Calu3 (cell line): ENCODE results near the gene UBQLNL. TPM values are rescaled to one million over a fixed set of nuclear protein-coding genes. Genes with fewer than 3 reads are reported as not detected.

Experiments used
- BruUV-seq: library from RNA; stranded (reverse); fragments of 400-500 nt; replicated peaks from 2 replicates; lab custom pipeline; 2021; lab: Mats Ljungman, UMichigan
- CTCF ChIA-PET: fragments of 300-600 bp; sonication (Branson Sonifier 250); formaldehyde crosslinking; loops from one replicate; lab custom pipeline; 2022; ENCODE audit warnings: antibody characterized with exemption; lab: Charles Lee
- DNase-seq: peaks from one replicate; pipeline ENCODE4 v3.0.0; 2022
- H3K27ac Mint-ChIP-seq: one replicate; pipeline ENCODE4 v1.8.0; 2022; ENCODE audit warnings: mixed read lengths; ENCODE audit not compliant: unreplicated experiment
- H3K27me3 Mint-ChIP-seq: one replicate; pipeline ENCODE4 v1.8.0; 2022; ENCODE audit warnings: mixed read lengths; ENCODE audit not compliant: unreplicated experiment
- H3K36me3 Mint-ChIP-seq: one replicate; pipeline ENCODE4 v1.8.0; 2022; ENCODE audit warnings: mild to moderate bottlenecking, moderate library complexity, mixed read lengths; ENCODE audit not compliant: insufficient read depth, unreplicated experiment
- H3K4me1 Mint-ChIP-seq: one replicate; pipeline ENCODE4 v1.8.0; 2022; ENCODE audit warnings: mild to moderate bottlenecking, low read depth, mixed read lengths; ENCODE audit not compliant: unreplicated experiment
- H3K4me3 Mint-ChIP-seq: one replicate; pipeline ENCODE4 v1.8.0; 2022; ENCODE audit warnings: mild to moderate bottlenecking, low read depth, moderate library complexity, mixed read lengths; ENCODE audit not compliant: unreplicated experiment
- H3K9me3 Mint-ChIP-seq: one replicate; pipeline ENCODE4 v1.8.0; 2022; ENCODE audit warnings: low read depth, mixed read lengths; ENCODE audit not compliant: unreplicated experiment
- intact Hi-C: fragments of 100-400 bp; cut with micrococcal nuclease; formaldehyde crosslinking; loops from one replicate; pipeline ENCODE4 v1.10.0; 2022; ENCODE audit not compliant: unreplicated experiment
- total RNA-seq: library from RNA; stranded (reverse); gene quantifications from 2 replicates; pipeline ENCODE4 v1.2.3, GENCODE V29; 2022
- TF ChIP-seq, protein P1 (sequence below): fragments of 200-600 bp; IDR thresholded peaks from one replicate; pipeline ENCODE4 v1.8.0; 2022; ENCODE audit warnings: antibody characterized with exemption; ENCODE audit not compliant: unreplicated experiment

The UBQLNL gene
- total RNA-seq, 1 experiment from 2014 or later: 0.14 TPM

DNA sequence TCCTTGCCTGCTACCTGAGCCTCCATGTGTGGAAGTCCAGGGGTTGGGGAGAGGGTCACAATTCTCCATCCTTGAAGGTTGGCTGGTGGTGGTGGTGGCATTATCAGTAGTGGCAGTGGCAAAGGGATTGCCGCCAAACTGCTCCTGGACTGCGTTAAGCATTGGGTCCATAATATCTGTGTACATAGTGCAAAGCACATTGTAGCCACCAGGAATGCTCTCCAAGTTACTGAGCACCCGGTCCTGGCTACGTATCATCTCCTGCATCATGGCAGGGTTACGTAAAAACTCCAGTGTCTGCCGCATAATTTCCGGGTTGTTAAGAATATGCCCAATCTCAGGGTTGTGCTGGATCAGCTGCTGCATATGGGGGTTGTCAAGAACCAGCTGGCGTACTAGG lies 7.9 kb downstream of the UBQLNL start:
- intact Hi-C loops: no loop called here
- H3K4me3 Mint-ChIP-seq: no peak overlapping the region
- H3K27me3 Mint-ChIP-seq: peaks cover 83% of the 10 kb centered on the region
- H3K4me1 Mint-ChIP-seq: no peaks in the 10 kb centered on the region
- H3K36me3 Mint-ChIP-seq: no peaks in the 10 kb centered on the region
- no peak overlapping the region for H3K27ac Mint-ChIP-seq
- no peaks in the 10 kb centered on the region for H3K9me3 Mint-ChIP-seq
- DNase-seq: no peak
- no TSS peak for BruUV-seq
- CTCF ChIA-PET: no interaction called here
- TF ChIP-seq, protein P1, sequence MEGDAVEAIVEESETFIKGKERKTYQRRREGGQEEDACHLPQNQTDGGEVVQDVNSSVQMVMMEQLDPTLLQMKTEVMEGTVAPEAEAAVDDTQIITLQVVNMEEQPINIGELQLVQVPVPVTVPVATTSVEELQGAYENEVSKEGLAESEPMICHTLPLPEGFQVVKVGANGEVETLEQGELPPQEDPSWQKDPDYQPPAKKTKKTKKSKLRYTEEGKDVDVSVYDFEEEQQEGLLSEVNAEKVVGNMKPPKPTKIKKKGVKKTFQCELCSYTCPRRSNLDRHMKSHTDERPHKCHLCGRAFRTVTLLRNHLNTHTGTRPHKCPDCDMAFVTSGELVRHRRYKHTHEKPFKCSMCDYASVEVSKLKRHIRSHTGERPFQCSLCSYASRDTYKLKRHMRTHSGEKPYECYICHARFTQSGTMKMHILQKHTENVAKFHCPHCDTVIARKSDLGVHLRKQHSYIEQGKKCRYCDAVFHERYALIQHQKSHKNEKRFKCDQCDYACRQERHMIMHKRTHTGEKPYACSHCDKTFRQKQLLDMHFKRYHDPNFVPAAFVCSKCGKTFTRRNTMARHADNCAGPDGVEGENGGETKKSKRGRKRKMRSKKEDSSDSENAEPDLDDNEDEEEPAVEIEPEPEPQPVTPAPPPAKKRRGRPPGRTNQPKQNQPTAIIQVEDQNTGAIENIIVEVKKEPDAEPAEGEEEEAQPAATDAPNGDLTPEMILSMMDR: no peak

DNA sequence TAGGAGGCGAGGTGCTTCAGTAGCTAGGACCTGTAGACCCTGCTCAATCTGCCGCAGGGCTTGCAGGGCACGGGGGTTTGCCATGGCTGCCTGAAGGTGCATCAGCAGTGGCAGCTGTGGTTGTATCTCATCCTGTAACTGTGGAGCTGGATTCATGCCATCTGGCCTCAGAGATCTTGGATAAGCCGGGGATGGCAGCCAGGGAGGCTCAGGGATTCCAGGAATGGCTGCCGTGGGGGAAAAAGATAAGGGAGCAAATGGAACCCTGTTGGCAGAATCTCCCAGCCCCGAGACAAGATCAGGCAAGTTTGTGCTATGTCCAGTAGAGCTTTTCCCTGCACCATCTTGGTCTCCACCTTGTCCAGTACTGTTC lies 8.6 kb downstream of the UBQLNL start:
- no TSS peak for BruUV-seq
- H3K9me3 Mint-ChIP-seq: no peaks in the 10 kb centered on the region
- H3K27ac Mint-ChIP-seq: no peak overlapping the region
- intact Hi-C loops: no loop called here
- CTCF ChIA-PET: no interaction called here
- no peaks in the 10 kb centered on the region for H3K36me3 Mint-ChIP-seq
- peaks cover 77% of the 10 kb centered on the region for H3K27me3 Mint-ChIP-seq
- DNase-seq: no peak
- TF ChIP-seq, protein P1: no peak
- H3K4me1 Mint-ChIP-seq: no peaks in the 10 kb centered on the region
- no peak overlapping the region for H3K4me3 Mint-ChIP-seq

DNA sequence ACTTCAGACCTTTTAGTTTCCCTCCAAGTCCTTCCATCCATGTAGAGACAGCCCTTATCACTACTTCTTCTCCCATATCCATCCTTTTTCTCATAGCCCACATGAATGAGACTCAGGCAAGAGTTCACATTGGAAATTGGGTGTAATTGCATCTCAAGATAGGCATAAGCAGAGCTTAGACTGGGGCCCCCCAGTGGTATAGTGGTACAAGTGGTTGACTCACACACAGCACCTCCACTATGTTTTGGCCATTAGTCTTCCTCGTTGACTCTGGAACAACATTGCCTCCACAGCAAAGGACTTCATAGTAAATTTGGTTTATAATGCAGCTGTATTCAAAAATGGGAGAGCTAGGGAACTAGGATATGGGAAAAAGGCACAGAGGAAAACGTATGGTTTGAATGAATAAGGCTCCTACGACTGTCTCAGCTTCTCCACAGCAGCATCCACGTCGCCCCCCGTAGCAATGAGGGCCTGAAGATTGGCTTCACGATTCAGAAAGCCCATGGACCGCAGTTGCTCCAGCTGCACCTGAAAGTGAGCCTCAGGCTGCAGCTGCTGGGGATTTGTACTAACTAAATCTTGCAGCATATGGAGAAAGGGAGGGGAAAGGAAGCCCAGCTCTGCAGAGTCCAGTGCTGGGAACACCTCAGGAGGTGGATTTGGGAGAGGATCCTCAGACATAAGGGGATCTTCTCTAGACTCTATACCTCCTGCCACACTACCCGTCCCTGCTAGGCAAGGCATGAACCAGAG lies 9.1 kb downstream of the UBQLNL start:
- no peak overlapping the region for H3K27ac Mint-ChIP-seq
- H3K4me3 Mint-ChIP-seq: no peak overlapping the region

DNA sequence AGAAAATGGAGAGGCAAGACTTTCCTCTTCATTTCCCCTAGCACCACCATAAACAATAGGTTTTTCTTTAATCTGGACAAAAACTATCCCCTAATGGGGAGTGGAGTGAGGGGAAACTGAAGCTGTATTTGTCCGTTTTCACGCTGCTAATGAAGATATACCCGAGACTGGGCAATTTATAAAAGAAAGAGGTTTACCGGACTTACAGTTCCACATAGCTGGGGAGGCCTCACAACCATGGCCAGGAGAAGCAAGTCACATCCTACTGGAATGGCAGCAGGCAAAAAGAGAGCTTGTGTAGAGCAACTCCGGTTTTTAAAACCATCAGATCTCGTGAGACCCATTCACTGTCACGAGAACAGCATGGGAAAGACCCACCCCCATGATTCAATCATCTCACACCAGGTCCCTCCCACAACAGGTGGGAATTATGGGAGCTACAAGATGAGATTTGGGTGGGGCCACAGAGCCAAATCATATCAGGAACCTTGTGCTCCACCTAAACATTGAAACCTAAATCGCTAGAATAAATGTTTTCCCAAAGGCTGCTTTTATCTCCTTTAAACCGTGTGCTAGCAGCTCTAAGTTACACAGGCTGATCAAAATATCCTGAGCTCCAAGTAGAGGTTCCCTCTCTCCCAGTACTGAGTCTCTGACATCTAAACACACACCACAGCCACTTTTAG lies 11.0 kb downstream of the UBQLNL start:
- Mint-ChIP-seq H3K27me3 (peaks cover 75% of the 10 kb centered on the region), H3K4me1 (no peaks in the 10 kb centered on the region), H3K9me3 (no peaks in the 10 kb centered on the region), H3K27ac (no peak overlapping the region), H3K4me3 (no peak overlapping the region), H3K36me3 (no peaks in the 10 kb centered on the region)
- DNase-seq: no peak
- TF ChIP-seq, protein P1: no peak
- CTCF ChIA-PET: no interaction called here
- intact Hi-C loops: no loop called here
- no TSS peak for BruUV-seq

More for the DNA sequence above, 9.1 kb downstream of the UBQLNL start:
- TF ChIP-seq, protein P1: no peak
- CTCF ChIA-PET: no interaction called here
- Mint-ChIP-seq H3K4me1 (no peaks in the 10 kb centered on the region), H3K9me3 (no peaks in the 10 kb centered on the region), H3K27me3 (peaks cover 75% of the 10 kb centered on the region), H3K36me3 (no peaks in the 10 kb centered on the region)
- BruUV-seq: no TSS peak
- DNase-seq: no peak
- intact Hi-C loops: no loop called here
